Right lobe of liver (tissue), 6 donors: ENCODE measurements around the gene OMG. TPM values are rescaled to one million over a fixed set of nuclear protein-coding genes. Genes with fewer than 3 reads are reported as not detected.
"Not testable (repeated sequence)": the region's sequence is repeated elsewhere in the genome, so short reads cannot be mapped to it uniquely, and the experiment has no call there.

Experiments
- ATAC-seq, 4 donors: fragments of 200-7000 bp; cut with Tn5 transposase; one replicate each; pipeline ENCODE4 v1.9.1; 2020; ENCODE audit warnings: mild to moderate bottlenecking in 4 of 4, moderate library complexity in 4 of 4
- DNase-seq, 3 donors: peaks; one replicate each; pipeline ENCODE4 v3.0.0-alpha.2; 2020
- H3K27ac ChIP-seq, 3 donors: fragments of 200-600 bp; one replicate each; pipeline ENCODE4 v1.8.0; 2022
- H3K27me3 ChIP-seq, 2 donors: fragments of 200-600 bp; one replicate each; pipeline ENCODE4 v1.8.0; 2022
- H3K36me3 ChIP-seq, 4 donors: fragments of 200-600 bp; sonication (generic) in 1 of 4; one replicate each; pipeline versions ENCODE4 v1.5.1 to v1.8.0; 2017 to 2022; ENCODE audit warnings: control low read depth in 1 of 4
- H3K4me1 ChIP-seq, 4 donors: fragments of 200-600 bp; sonication (generic) in 1 of 4; one replicate each; pipeline versions ENCODE4 v1.5.1 to v1.8.0; 2017 to 2022; ENCODE audit warnings: control low read depth in 1 of 4
- H3K4me3 ChIP-seq, 3 donors: fragments of 200-600 bp; one replicate each; pipeline ENCODE4 v1.8.0; 2022
- H3K9me3 ChIP-seq, 4 donors: fragments of 200-600 bp; sonication (generic) in 1 of 4; one replicate each; pipeline versions ENCODE4 v1.5.1 to v1.8.0; 2017 to 2022; ENCODE audit warnings: control low read depth in 1 of 4
- POLR2A ChIP-seq: fragments of 450-650 bp; IDR thresholded peaks from one replicate; pipeline ENCODE4 v1.6.1; 2017; ENCODE audit warnings: antibody characterized with exemption, mild to moderate bottlenecking
- WGBS: methylation state at CpG from one replicate; pipeline ENCODE4 v1.1.6; 2018; ENCODE audit warnings: low coverage, low lambda C conversion rate; ENCODE audit not compliant: insufficient coverage; ENCODE audit errors: missing lambda C conversion rate; 5-methylcytosine and 5-hydroxymethylcytosine counted together
- intact Hi-C, 2 donors: fragments of 100-400 bp; cut with DNase I; formaldehyde crosslinking; loops; one replicate each; pipeline versions ENCODE4 v1.11.2 to v1.14.1; 2022
- total RNA-seq, 6 experiments: library from RNA; depleted of rRNA in 2 of 6; stranded (reverse); fragments of >200 nt in 2 of 6; fragmentation: NEBNext Ultra II Directional in 3 of 6; extraction: Animal tissue kit (Norgen Biotek cat#: 25700) in 3 of 6; gene quantifications; one replicate each; pipeline versions ENCODE4 v1.1.0 to v1.2.4, GENCODE V29; 2016 to 2023
- TF ChIP-seq, protein P1 (sequence below), 4 donors: fragments of 200-600 bp in 3 of 4; fragments of 450-650 bp in 1 of 4; IDR thresholded peaks; one replicate each; pipeline versions ENCODE4 v1.5.1 to v1.8.0; 2016 to 2022; ENCODE audit warnings: antibody characterized with exemption in 4 of 4, mild to moderate bottlenecking in 2 of 4
- donor health status: DM: no; HTN: yes; CAD: no.
- donor health status: DM: no; HTN: no; CAD: no.
- donor health status: DM: no; HTN: no; CAD: no.
- donor health status: DM: no; HTN: yes; CAD: no.
- donor health status: DM: no; HTN: yes; CAD: no.

The OMG gene
- total RNA-seq, 6 experiments from 2014 or later = 0.29 to 0.62 TPM; not detected in 4

DNA sequence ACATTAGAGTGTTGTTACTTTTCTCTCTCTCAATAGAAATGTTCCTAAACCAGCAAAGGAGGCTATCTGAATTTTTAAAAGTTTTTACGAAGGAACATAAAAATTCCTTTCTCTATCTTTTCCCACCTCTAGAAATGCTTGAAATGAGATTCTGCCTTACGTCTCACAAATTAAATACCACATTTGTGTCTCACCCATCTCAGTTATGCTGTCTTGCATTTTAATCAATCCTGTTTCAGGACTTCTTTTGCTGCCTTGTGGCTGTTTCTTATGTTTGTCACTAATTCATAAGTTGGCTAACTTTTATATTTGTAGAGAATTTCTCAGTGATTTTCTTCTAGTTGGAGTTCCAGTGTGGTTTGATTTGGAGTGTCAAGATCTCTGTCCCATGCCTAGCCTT lies 3.5 kb downstream of the OMG start:
- WGBS = 85% methylated on average over 2 of the region's 2 CpGs
- TF ChIP-seq POLR2A = no peak
- TF ChIP-seq, protein P1, sequence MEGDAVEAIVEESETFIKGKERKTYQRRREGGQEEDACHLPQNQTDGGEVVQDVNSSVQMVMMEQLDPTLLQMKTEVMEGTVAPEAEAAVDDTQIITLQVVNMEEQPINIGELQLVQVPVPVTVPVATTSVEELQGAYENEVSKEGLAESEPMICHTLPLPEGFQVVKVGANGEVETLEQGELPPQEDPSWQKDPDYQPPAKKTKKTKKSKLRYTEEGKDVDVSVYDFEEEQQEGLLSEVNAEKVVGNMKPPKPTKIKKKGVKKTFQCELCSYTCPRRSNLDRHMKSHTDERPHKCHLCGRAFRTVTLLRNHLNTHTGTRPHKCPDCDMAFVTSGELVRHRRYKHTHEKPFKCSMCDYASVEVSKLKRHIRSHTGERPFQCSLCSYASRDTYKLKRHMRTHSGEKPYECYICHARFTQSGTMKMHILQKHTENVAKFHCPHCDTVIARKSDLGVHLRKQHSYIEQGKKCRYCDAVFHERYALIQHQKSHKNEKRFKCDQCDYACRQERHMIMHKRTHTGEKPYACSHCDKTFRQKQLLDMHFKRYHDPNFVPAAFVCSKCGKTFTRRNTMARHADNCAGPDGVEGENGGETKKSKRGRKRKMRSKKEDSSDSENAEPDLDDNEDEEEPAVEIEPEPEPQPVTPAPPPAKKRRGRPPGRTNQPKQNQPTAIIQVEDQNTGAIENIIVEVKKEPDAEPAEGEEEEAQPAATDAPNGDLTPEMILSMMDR (IDR thresholded peaks at IDR 0.05) = no peak
- Histone ChIP-seq H3K27me3 (no peaks in the 10 kb centered on the region), H3K4me1 (no peaks in the 10 kb centered on the region), H3K27ac (no peak overlapping the region), H3K36me3 (no peaks in the 10 kb centered on the region), H3K4me3 (no peak overlapping the region), H3K9me3 (no peaks in the 10 kb centered on the region)
- intact Hi-C loops = no loop called here
- no peak for DNase-seq
- no peak for ATAC-seq

DNA sequence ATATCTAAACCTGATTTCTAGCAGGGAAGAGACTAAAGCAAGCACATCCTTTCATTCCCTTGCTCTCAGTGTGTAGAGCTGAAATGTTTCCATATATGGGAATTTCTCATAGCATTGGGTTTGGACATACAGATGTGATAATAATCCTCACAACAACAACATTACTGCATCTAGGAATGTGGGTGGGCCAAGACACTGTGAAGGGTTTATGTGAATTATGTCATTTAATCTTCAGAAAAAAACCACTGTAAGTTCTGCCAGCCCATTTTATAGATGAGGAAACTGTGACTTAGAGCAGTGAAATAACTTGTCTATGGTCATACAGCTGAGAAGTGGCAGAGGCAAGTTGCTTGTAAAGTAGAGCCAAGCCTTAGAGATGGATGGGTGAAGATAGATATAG lies 5.2 kb downstream of the OMG start:
- TF ChIP-seq POLR2A = no peak
- TF ChIP-seq, protein P1 (IDR thresholded peaks at IDR 0.05) = no peak

DNA sequence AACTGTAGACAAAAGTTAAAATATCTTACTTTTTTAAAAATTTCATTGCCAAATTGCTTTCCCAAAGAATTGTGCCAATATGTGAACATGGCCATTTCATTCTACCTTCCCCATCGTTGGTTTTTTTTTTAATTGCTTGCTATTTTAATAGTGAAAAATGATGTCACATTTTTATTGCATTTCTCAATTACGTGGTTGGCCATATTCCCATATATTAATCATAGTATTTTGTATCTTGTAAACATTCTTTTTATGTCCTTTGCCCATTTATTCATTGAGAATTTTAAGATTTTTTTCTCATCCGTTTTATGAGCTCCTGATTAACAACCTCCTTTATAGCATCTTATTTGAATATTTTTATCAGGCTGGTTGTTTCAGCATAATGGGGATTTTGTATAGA lies 7.2 kb downstream of the OMG start:
- Histone ChIP-seq H3K36me3 (no peaks in the 10 kb centered on the region), H3K27me3 (no peaks in the 10 kb centered on the region), H3K27ac (no peak overlapping the region), H3K4me1 (no peaks in the 10 kb centered on the region), H3K4me3 (no peak overlapping the region), H3K9me3 (no peaks in the 10 kb centered on the region)
- 82% methylated on average over 3 of the region's 3 CpGs for WGBS
- no peak for TF ChIP-seq POLR2A
- TF ChIP-seq, protein P1 (IDR thresholded peaks at IDR 0.05) = no peak
- DNase-seq = no peak
- ATAC-seq = no peak
- intact Hi-C loops = no loop called here

More for the DNA sequence above, 5.2 kb downstream of the OMG start:
- H3K36me3 ChIP-seq = no peaks in the 10 kb centered on the region
- H3K4me3 ChIP-seq = no peak overlapping the region
- H3K9me3 ChIP-seq = no peaks in the 10 kb centered on the region
- no peak overlapping the region for H3K27ac ChIP-seq
- ATAC-seq (no peak), DNase-seq (no peak)
- H3K27me3 ChIP-seq = no peaks in the 10 kb centered on the region
- intact Hi-C loops = no loop called here
- no peaks in the 10 kb centered on the region for H3K4me1 ChIP-seq

DNA sequence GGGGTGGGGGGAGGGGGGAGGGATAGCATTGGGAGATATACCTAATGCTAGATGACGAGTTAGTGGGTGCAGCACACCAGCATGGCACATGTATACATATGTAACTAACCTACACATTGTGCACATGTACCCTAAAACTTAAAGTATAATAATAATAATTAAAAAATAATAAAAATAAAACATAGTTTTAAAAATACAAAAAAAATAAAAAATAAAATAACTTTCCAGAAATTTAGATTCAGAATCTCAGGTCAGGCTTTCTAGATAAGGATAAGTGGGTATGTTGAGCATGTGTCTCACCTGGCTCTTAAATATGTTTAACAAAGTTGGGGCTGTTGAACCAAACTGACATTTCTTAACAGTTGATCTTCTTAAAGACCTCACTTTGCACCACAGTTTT lies 9.1 kb downstream of the OMG start:
- H3K36me3 ChIP-seq, H3K27me3 ChIP-seq, intact Hi-C loops, H3K4me1 ChIP-seq, H3K27ac ChIP-seq, H3K4me3 ChIP-seq, ATAC-seq, DNase-seq, H3K9me3 ChIP-seq: not testable (repeated sequence)
- WGBS = 60% methylated on average over 1 of the region's 1 CpG

DNA sequence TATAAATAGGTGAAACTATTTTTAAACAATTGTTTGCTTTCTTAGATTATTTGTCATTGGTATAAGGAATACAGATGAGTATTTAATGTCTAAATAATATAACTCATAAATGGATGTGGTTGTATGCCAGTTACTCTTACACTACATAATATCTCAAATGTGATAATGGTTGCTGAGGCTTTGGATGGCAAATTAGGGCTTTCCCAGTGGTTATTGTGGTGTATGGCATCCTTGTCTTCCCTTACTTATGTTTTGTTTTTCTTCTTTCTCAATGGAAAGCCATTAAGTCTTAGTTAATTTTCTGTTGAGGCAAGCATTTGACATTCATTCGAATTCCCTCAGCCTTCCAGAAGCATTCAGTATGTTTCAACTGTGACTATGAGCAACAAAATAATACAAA lies 10.5 kb downstream of the OMG start:
- no peak overlapping the region for H3K27ac ChIP-seq
- ATAC-seq (no peak), DNase-seq (no peak)
- no peaks in the 10 kb centered on the region for H3K27me3 ChIP-seq
- H3K4me3 ChIP-seq = no peak overlapping the region
- TF ChIP-seq, protein P1 (IDR thresholded peaks at IDR 0.05) = no peak
- TF ChIP-seq POLR2A = no peak
- H3K4me1 ChIP-seq = no peaks in the 10 kb centered on the region
- WGBS = 94% methylated on average over 1 of the region's 1 CpG
- intact Hi-C loops = no loop called here
- H3K9me3 ChIP-seq = no peaks in the 10 kb centered on the region
- H3K36me3 ChIP-seq = no peaks in the 10 kb centered on the region
